ENCODE results near the gene AIFM3.
"Not testable (repeated sequence)": the region's sequence is repeated elsewhere in the genome, so short reads cannot be mapped to it uniquely, and the experiment has no call there.

The AIFM3 gene

GRCh38 chr22:20937031-20937793, 29.8 kb upstream of the AIFM3 start:
- no peak for TF ChIP-seq CTCF (conservative IDR thresholded peaks at IDR 0.05; ENCODE audit: control insufficient read depth, insufficient read depth, low read depth, low read length)
- DNase-seq (ENCODE audit: low read depth) = no peak
- no peak overlapping the region for H3K4me3 ChIP-seq (ENCODE audit: control insufficient read depth, low read depth, low read length)

GRCh38 chr22:20937794-20938671, 29.0 kb upstream of the AIFM3 start:
- TF ChIP-seq CTCF (conservative IDR thresholded peaks at IDR 0.05; ENCODE audit: control insufficient read depth, insufficient read depth, low read depth, low read length) = no peak
- DNase-seq (ENCODE audit: low read depth) = no peak
- no peak overlapping the region for H3K4me3 ChIP-seq (ENCODE audit: control insufficient read depth, low read depth, low read length)

GRCh38 chr22:20939457-20940185, 27.4 kb upstream of the AIFM3 start:
- DNase-seq (ENCODE audit: low read depth); H3K4me3 ChIP-seq (ENCODE audit: control insufficient read depth, low read depth, low read length): not testable (repeated sequence)

GRCh38 chr22:20940186-20940651, 26.8 kb upstream of the AIFM3 start:
- TF ChIP-seq CTCF (conservative IDR thresholded peaks at IDR 0.05; ENCODE audit: control insufficient read depth, insufficient read depth, low read depth, low read length) = no peak
- DNase-seq (ENCODE audit: low read depth) = peak; percentile 58
- H3K4me3 ChIP-seq (ENCODE audit: control insufficient read depth, low read depth, low read length) = no peak overlapping the region

- TF ChIP-seq CTCF (conservative IDR thresholded peaks at IDR 0.05; ENCODE audit: control insufficient read depth, insufficient read depth, low read depth, low read length) = no peak
- no peak overlapping the region for H3K4me3 ChIP-seq (ENCODE audit: control insufficient read depth, low read depth, low read length)
- no peak for DNase-seq (ENCODE audit: low read depth)
Observed at GRCh38 chr22:20940904-20941385, 26.1 kb upstream of the AIFM3 start.

GRCh38 chr22:20942203-20942902, 24.7 kb upstream of the AIFM3 start:
- DNase-seq (ENCODE audit: low read depth); H3K4me3 ChIP-seq (ENCODE audit: control insufficient read depth, low read depth, low read length): not testable (repeated sequence)
